Activated naive CD8-positive, alpha-beta T cell treated with anti-CD3 and anti-CD28 coated beads, Interleukin-2, amount 50 U/mL, for 16 hours (primary cell): ENCODE measurements around the gene DCTN2.
"Not testable (repeated sequence)": the region's sequence is repeated elsewhere in the genome, so short reads cannot be mapped to it uniquely, and the experiment has no call there.

Experiments used
- DNase-seq: peaks from one replicate; pipeline ENCODE4 v3.0.0-alpha.2; 2020; ENCODE audit warnings: low read depth, low spot score

The DCTN2 gene

DNA sequence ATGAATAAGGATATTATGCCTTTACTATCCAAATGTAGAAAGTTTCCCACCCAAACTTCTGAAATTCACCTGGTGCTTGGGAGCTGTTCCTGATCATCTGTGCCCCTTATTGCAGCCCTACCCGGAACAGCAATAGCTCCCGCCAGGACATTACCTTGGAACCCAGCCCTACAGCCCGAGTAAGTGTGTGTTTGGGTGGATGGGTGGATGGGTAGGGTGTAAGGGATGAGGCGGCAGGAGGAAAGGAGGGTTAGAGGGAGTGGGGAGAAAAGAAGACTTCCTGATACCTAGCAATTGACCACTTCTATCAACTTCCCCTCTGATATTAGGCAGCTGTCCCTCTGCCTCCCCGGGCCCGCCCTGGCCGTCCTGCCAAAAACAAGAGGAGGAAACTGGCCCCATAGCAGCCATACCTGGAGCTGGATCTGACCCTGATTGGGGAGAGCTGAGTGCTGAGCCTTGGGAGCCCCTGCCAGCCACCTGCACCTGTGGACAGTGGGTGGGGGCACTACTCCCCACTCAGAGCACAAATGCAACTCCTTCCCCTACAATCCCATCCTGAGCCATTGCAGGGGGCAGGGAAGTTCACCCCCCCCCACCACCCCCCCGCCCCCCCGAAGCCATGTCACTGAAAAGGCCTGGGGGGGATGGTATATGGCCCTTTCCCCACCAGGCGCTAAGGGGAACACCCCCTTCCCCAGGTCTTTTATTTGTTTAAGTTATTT lies 18.0 kb downstream of the DCTN2 start:
- no peak for DNase-seq

DNA sequence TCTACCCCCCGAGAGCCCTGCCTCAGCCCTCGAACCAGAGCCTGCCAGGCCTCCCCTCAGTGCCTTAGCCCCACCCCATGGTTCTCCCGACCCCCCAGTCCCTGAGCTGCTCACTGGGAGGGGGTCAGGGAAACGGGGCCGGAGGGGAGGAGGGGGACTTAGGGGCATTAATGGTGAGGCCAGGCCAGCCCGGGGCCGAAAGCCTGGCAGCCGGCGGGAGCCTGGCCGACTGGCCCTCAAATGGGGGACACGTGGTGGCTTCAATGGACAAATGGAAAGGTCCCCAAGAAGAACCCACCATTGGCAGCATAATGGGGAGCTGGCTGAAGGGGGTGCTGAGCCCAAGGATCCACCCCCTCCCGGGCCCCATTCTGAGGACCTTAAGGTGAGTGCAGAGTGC lies 18.8 kb downstream of the DCTN2 start:
- no peak for DNase-seq

DNA sequence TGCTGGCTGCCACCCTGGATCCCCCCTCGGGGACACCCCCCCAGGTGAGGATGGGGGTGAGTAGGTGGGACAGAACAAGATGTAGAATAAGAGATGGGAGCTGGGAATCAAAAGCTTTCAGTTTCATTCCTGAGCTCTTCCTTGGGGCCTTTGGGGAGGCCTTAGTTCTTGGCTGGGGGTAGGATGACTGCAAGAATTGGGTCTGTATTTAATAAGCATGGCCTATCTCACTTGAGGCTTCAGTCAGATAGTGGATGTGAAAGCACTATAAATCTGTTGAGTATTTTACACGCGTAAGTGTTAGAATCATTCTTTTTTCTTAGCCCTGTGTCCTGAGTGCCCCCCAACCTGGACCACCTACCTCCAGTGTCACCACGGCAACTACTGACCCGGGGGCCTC lies 19.8 kb downstream of the DCTN2 start:
- DNase-seq = no peak

DNA sequence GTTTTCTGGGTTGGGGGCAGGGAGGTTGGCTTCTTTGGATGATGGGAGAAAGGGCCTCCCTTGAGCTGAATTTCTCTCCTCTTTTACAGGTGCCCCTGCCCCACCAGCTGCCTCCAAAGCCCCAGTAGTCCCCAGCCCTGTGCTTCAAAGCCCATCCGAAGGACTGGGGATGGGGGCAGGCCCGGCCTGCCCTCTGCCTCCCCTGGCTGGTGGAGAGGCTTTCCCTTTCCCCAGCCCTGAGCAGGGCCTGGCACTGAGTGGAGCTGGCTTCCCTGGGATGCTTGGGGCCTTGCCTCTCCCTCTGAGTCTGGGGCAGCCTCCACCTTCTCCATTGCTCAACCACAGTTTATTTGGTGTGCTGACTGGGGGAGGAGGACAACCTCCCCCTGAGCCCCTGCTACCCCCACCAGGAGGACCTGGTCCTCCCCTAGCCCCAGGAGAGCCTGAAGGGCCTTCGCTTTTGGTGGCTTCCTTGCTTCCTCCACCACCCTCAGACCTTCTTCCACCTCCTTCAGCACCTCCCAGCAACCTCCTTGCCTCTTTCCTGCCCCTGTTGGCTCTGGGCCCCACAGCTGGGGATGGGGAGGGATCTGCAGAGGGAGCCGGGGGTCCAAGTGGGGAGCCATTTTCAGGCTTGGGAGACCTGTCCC lies 20.4 kb downstream of the DCTN2 start:
- no peak for DNase-seq

DNA sequence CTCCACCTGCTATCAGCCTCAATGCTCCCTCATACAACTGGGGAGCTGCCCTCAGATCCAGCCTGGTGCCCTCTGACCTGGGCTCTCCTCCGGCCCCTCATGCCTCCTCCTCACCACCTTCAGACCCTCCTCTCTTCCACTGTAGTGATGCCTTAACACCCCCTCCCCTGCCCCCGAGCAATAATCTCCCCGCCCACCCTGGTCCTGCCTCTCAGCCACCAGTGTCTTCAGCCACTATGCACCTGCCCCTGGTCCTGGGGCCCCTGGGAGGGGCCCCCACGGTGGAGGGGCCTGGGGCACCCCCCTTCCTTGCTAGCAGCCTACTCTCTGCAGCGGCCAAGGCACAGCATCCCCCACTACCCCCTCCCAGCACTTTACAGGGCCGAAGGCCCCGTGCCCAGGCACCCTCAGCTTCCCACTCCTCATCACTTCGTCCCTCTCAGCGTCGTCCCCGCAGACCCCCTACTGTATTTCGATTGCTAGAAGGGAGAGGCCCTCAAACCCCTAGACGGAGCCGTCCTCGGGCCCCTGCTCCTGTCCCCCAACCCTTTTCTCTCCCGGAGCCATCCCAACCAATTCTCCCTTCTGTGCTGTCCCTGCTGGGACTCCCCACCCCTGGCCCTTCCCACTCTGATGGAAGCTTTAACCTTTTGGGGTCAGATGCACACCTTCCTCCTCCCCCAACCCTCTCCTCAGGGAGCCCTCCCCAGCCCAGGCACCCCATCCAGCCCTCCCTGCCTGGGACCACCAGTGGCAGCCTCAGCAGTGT lies 21.2 kb downstream of the DCTN2 start:
- no peak for DNase-seq

DNA sequence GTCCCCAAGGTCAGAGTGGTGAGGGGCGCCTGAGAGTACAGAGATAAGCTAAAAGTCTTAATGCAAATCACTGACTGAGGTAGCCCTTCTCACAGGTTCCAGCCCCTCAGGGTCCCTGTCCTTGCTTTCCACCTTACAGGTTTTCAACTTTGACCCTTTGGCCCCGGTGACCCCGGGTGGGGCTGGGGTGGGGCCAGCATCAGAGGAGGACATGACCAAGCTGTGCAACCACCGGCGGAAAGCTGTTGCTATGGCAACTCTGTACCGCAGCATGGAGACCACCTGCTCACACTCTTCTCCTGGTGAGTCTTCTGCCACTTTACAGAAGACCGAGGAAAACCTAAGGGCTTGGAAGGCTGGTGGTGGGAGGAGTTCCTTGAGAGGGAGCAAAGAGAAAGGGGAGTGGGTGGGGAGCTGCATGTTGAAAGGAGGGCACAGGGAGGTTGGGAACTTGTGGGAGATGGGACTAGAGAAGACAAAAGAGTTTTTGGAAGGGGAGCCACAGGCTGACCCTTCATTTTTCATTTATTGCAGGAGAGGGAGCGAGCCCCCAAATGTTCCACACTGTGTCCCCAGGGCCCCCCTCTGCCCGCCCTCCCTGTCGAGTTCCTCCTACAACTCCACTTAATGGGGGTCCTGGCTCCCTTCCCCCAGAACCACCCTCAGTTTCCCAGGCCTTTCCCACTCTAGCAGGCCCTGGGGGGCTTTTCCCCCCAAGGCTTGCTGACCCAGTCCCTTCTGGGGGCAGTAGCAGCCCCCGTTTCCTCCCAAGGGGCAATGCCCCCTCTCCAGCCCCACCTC lies 22.0 kb downstream of the DCTN2 start:
- DNase-seq = no peak

DNA sequence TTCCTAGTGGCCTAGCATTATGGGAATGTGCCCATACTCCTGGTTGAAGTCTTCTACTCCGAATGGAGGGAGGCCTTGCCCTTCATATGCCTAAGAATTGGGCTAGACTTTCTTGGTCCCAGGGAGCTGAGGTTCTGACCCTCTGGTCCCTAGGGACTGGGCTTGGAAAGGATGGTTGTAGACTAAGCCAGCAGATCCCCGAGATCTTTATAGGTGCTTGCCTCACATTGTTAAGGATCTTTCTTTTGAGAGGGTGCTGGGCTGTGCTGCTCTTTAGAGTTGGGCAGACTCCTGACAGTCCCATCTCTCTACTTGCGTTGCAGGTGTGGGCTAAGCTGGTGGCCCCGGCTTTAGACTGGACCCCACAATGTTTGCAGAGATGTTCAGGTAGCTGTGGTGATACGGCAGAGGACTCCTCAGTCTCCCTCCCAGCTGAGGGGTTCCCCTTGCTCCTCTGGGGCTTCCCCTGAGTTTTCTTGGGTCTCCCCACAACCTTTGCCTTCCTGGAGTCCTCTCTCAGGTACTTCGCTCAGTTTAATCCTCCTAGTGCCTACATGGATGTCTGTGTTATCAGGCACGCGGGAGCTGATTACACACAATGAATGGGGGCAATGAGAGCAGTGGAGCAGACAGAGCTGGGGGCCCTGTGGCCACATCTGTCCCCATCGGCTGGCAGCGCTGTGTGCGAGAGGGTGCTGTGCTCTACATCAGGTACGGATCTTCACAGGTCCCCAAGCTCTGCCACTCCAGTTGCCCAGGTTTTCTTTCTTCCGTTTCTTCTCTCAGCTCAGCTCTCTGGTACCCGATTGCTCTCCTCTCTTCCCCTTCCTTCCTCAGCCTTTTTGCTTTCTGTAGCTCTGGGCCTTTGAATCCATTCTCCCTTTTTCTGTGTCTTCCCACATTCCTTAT lies 23.0 kb downstream of the DCTN2 start:
- DNase-seq = no peak

DNA sequence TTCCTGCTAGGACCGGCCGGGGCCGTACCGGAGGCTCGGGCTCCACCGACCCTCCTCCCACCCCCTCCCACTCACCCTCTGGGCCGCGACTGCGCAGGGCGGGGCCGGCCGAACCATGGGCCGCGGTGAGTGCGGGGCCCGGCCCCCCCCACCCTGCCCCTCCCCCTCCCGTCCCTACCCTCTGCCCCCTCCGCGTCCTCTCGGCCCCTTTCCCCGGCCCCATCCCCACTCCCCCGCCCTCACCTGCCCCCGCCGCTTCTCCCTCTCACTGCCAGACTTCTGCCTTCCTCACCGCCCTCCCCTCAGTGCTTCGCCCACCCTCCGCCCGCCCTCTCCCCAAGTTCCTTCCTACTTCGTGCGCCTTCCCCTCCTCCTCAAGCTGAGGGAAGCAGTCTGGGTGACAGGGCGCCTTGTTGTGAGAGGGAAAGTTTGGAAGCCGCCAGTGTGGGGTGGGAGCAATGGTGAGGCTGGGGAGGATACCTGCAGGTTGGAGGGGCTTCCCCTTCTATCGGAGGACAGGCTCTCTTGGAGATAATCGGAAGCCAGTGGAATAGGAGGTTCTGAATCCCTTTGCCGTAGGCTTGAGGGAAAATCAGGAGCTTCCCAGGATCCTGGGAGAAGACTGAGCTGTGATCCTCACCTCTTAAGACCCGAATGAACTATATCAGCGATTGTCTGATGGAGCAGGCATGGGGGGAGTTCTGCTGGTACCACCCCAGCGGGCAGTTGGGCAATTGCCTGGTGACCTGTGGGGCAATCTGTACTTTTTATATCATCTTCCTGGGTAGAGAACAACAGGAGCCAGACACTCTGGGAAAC lies 23.9 kb downstream of the DCTN2 start:
- DNase-seq = no peak

DNA sequence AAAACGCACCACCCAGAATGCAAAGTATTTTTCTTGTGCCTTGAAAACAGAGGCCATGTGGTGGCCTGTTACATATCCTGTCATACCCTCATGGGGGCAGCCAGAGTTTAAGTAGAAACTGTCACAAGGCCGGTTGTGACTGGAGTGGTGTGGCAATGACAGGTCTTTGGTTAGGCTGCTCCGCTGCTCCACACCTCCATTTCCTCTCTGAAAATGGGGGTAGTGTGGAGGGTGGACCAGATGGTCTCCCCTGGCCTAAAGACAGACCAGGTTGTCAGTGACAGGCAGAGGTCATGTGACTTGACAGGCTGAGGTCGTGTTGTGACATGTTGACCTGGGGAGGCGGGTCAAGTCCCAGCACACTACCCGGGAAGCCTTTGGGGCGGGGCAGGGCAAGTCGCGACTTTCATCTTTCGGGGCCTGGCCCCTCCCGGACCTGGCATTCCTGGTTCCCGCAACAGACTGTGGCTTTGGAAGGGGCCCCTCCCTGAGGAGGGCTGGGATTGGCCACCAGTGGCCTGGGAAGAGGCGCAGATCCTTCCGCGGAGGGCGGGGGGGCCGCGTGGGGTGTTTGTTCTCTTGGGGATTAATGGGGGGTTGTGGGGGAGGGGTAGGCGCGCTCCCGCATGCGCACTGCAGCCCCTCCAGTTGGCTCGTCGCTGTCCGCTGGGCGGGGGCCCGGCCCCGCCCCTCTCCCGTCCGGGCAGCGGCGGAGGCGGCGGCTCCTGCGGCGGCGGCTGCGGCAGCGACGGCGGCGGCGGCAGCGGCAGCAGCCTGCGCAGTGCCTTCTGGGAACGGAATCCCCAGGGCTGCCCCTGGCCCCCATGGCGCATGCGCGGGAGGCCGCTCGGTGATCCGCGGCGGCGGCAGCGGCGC lies 24.7 kb downstream of the DCTN2 start, which contains the start of gene MBD6:
TSS of gene MBD6 (plus strand) at position 814 of the 876 bp plus-strand sequence. CDS start 1,480 bp downstream, outside the sequence.
- peak; percentile 72 for DNase-seq

DNA sequence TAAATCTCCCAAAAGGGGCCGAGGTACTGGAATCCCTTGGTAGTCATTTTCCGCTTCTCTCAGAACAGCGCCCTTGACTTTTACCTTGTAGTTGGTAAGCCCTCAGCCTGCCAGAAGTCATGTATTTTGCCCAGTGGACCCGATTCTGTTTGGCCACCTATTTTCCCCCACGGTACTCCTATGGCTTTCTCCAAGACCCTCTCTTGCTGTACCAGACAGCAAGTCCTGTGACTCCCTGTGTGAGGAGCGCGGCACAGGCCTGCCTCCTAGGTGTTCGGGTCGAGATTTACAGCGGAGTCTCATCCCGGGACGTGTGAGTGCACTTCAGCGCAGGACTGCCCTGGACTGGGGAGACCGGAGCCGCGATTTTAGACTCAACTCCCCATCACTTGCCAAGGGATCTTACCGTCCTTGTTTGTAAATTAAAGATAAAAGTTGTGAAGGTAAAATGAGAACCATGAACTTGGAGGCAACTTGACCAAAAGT lies 25.4 kb downstream of the DCTN2 start:
- DNase-seq = no peak

DNA sequence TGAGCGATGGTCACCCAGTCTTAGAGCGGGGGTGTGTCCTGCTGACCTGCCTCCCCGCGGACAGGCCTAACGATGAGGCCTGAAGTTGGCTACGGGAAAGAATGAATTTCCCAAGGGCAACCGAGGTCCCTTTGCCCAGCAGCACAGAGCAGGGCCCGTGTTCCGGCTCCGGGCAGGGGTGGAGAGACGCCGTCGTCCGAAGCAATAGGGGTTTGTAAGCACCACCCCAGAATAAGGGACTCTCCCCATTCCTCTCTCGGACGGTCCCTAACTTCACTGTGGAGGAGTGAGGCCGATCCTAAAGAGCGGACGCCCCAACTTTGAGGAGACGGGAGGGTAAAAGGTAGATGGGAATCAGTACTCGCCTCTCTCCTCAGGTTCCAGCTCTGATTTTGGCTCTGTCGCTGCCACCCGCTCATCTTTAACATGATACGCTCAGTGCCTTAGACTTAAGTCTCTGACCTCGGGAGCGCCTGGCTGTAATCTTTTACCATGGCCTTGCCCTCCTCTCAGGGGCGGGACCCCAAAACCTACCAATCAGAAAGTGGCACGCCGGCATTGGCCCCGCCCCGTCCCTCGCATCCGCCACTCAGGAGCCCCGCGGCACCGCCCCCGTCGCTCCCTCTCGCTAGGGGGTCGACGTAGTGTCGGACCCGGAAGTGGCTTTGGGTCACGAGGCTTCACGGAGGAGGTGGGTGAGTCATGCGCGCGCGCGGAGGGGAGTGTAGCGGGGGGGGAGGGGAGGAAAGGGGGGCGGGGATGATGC lies 26.8 kb downstream of the DCTN2 start, which contains the start of gene DDIT3:
TSS of gene DDIT3 (minus strand) at position 462 of the 766 bp plus-strand sequence. CDS start 3,108 bp downstream, outside the sequence.
- peak; percentile 99 for DNase-seq

DNA sequence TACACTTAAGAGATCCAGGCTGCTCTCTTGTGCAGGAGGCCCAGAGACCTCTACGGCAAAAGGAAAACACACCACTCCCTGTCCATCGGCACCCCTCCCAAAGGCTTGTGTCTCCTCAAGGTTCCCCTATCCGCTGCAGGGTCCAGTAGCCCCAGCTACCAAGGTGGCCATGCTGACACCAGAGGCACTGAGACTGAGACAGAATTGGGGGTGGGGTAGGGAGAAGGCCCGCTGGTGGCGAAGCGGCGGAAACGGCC lies 27.3 kb downstream of the DCTN2 start:
- DNase-seq = no peak

DNA sequence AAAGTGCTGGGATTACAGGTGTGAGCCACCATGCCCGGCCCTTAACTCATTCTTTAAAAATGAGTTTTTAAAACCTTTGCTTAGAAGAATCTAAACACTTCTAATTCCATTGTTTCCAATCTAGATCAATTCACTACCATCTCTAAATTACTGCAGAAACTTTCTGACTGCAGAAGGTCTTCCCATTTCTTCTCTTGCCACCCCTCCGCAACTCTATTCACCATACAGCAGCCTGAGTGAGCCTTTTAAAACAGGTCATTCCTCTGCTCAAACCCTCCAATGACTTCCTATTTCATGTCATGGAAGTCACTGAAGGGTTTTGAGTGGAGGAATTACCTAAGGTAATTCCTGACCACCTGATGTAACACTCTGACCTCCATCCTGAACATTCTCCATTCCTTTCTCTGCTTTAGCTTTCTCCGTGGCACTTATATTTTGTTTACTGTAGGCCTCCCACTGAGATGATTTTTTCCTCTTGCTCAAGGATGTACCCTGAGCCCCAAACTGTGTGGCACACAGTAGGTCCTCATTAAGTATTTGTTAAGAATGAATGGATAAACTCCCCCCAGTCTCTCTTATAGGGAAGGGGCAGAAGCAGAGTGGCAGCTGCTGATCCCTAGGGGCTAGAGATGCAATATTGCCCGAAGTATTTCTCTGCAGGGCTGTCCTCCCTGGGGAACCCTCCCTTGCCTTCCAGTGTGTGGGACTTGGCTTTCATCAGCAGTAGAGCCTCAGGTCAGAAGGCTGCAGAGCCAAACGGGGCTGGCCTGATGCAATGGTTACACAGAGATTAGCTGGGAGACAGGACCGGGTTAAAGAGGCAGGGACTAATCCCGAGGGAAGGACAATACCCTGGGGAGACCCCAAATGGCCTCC lies 27.8 kb downstream of the DCTN2 start:
- DNase-seq = no peak

DNA sequence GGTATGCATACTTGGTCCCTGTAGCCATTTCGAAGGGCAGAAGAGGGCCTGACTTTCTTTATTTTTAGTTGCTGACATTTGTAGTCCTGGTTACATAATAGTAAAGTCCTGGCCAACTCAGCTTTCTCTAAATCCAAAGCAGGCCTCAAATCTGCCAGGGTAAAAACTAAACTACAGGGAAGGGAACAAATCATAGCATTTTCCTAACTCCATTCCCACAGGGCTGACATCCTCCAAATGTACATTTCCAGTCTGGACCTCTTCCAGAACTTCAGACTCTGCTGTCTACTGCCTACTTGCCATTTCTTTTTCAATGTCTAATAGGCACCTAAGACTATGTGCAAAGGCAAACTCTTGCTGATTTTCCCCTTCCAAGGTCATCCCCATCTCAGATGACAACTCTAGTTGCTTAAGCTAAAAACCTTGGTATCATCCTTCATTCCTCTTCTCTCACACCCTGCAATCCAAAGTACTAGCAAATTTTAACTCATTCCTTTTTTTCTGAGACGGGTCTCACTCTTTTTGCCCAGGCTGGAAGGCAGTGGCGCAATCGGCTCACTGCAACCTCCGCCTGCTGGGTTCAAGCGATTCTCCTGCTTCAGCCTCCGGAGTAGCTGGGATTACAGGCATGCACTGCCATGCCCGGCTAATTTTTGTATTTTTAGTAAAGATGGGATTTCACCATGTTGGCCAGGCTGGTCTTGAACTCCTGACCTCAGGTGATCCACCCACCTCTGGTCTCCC lies 28.6 kb downstream of the DCTN2 start:
- DNase-seq = no peak

DNA sequence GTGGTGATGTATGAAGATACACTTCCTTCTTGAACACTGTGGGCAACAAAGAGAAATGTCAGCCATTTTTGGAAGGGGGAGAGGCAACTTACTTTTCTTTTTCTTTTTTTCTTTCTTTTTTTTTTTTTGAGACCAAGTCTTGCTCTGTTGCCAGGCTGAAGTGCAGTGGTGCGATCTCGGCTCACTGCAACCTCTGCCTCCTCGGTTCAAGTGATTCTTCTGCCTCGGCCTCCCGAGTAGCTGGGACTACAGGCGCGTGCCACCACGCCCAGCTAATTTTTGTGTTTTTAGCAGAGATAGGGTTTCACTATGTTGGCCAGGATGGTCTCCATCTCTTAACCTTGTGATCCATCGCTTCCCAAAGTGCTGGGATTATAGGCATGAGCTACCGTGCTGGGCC lies 29.3 kb downstream of the DCTN2 start:
- not testable (repeated sequence) for DNase-seq

DNA sequence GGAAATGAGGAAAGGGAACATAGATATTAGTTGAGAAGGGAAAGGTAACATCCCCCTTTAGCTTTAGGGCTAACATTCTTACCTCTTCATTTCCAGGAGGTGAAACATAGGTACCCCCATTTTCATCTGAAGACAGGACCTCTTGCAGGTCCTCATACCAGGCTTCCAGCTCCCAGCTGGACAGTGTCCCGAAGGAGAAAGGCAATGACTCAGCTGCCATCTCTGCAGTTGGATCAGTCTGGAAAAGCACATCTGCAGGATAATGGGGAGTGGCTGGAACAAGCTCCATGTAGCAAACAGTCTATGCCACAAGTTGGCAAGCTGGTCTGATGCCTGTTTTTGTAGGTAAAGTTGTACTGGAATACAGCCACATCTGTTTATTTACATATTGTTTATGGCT lies 29.8 kb downstream of the DCTN2 start:
- DNase-seq = no peak
